Keratinocyte (primary cell): ENCODE results near the gene WASF3. TPM values are rescaled to one million over a fixed set of nuclear protein-coding genes. Genes with fewer than 3 reads are reported as not detected.
A peak's percentile ranks its signal among the peaks of the same experiment; 100 is the strongest.

Experiments
- DNase-seq: peaks from one replicate; pipeline ENCODE4 v3.0.0-alpha.2; 2011; ENCODE audit warnings: low read depth, missing footprints, low spot score
- FAIRE-seq: peaks from 2 replicates; lab custom pipeline; 2011; peaks lifted over from hg19 to GRCh38; lab: Jason Lieb, UNC
- H2AFZ ChIP-seq: 2 replicates; pipeline ENCODE4 v1.6.0; 2012; ENCODE audit warnings: low read length, control low read depth, inconsistent platforms; ENCODE audit not compliant: control insufficient read depth
- H3K27ac ChIP-seq: 2 replicates; pipeline ENCODE4 v1.5.1; 2011; ENCODE audit warnings: low read length; ENCODE audit not compliant: control insufficient read depth, insufficient read depth
- H3K27me3 ChIP-seq: 3 replicates; pipeline ENCODE4 v1.6.0; 2011; ENCODE audit warnings: low read length; ENCODE audit not compliant: control insufficient read depth, insufficient read depth; ENCODE audit errors: extremely low read depth
- H3K36me3 ChIP-seq, 2 experiments: 2 replicates in 1 of 2; 3 replicates in 1 of 2; pipeline ENCODE4 v1.5.1; 2011; ENCODE audit warnings: low read length in 2 of 2, mild to moderate bottlenecking in 1 of 2; ENCODE audit not compliant: control insufficient read depth in 2 of 2, insufficient read depth in 2 of 2; ENCODE audit errors: extremely low read depth in 1 of 2
- H3K4me1 ChIP-seq: 3 replicates; pipeline ENCODE4 v1.5.1; 2011; ENCODE audit warnings: low read length; ENCODE audit not compliant: control insufficient read depth, insufficient read depth; ENCODE audit errors: extremely low read depth
- H3K4me2 ChIP-seq: 3 replicates; pipeline ENCODE4 v1.6.0; 2011; ENCODE audit warnings: low read depth, low read length; ENCODE audit not compliant: control insufficient read depth, insufficient read depth; ENCODE audit errors: extremely low read depth
- H3K4me3 ChIP-seq, 3 experiments: fragments of 200-600 bp in 1 of 3; sonication (generic) in 1 of 3; 2 replicates in 2 of 3; 3 replicates in 1 of 3; pipeline ENCODE4 v1.5.1; 2011 to 2016; ENCODE audit warnings: low read length in 3 of 3, mild to moderate bottlenecking in 3 of 3, control low read depth in 2 of 3, inconsistent platforms in 1 of 3, low read depth in 1 of 3, mixed read lengths in 1 of 3, mixed run types in 1 of 3, moderate library complexity in 1 of 3; ENCODE audit not compliant: control insufficient read depth in 2 of 3, insufficient read depth in 2 of 3; ENCODE audit errors: extremely low read depth in 1 of 3
- H3K79me2 ChIP-seq: 2 replicates; pipeline ENCODE4 v1.6.0; 2012; ENCODE audit warnings: low read length; ENCODE audit not compliant: control insufficient read depth, insufficient read depth
- H3K9ac ChIP-seq: 3 replicates; pipeline ENCODE4 v1.6.0; 2011; ENCODE audit warnings: low read length; ENCODE audit not compliant: control insufficient read depth, insufficient read depth; ENCODE audit errors: extremely low read depth
- H3K9me1 ChIP-seq: 3 replicates; pipeline ENCODE4 v1.6.0; 2011; ENCODE audit warnings: low read length; ENCODE audit not compliant: control insufficient read depth, insufficient read depth; ENCODE audit errors: extremely low read depth
- H3K9me3 ChIP-seq: 2 replicates; pipeline ENCODE4 v1.5.1; 2012; ENCODE audit warnings: low read depth, low read length; ENCODE audit not compliant: control insufficient read depth
- H4K20me1 ChIP-seq: 3 replicates; pipeline ENCODE4 v1.6.0; 2011; ENCODE audit warnings: low read length; ENCODE audit not compliant: control insufficient read depth, insufficient read depth; ENCODE audit errors: extremely low read depth
- EZH2 ChIP-seq: IDR thresholded peaks from one replicate; pipeline ENCODE4 v1.6.1; 2012; ENCODE audit warnings: inconsistent platforms, mild to moderate bottlenecking, low read length, moderate library complexity
- dilution Hi-C: fragments of 300-500 bp; cut with MboI; formaldehyde crosslinking; loops from one replicate; pipeline ENCODE4 v1.7.0; 2020; ENCODE audit warnings: low sequenced_read_pairs; ENCODE audit not compliant: extremely low pct_ligation_motif_present
- polyA minus RNA-seq, 3 experiments: library from RNA; depleted of rRNA, polyadenylated mRNA; stranded (reverse); fragments of >200 nt; gene quantifications; 1 replicate in 1 of 3; 2 replicates in 1 of 3; 3 replicates in 1 of 3; pipeline ENCODE4 v1.2.3, GENCODE V29; 2011
- polyA plus RNA-seq, 5 experiments: library from polyadenylated mRNA; depleted of rRNA in 3 of 5; stranded (reverse) in 3 of 5; stranded (forward) in 1 of 5; unstranded in 1 of 5; fragments of >200 nt; gene quantifications; 1 replicate in 1 of 5; 2 replicates in 3 of 5; 3 replicates in 1 of 5; pipeline versions ENCODE4 v1.2.1 to v1.2.3, GENCODE V29; 2011 to 2012; ENCODE audit warnings: missing spikeins in 2 of 5, low read depth in 1 of 5, low replicate concordance in 1 of 5
- TF ChIP-seq, protein P1 (sequence below), 3 experiments: IDR thresholded peaks in 1 of 3; conservative IDR thresholded peaks in 1 of 3; optimal IDR thresholded peaks in 1 of 3; 2 replicates in 2 of 3; 3 replicates in 1 of 3; pipeline versions ENCODE3 to v1.5.1; 2011; ENCODE audit warnings: low read length in 3 of 3, mild to moderate bottlenecking in 3 of 3, moderate library complexity in 2 of 3, control low read depth in 1 of 3, inconsistent platforms in 1 of 3; ENCODE audit not compliant: insufficient read depth in 2 of 3; ENCODE audit errors: extremely low read depth in 1 of 3

WASF3 gene, protein sequence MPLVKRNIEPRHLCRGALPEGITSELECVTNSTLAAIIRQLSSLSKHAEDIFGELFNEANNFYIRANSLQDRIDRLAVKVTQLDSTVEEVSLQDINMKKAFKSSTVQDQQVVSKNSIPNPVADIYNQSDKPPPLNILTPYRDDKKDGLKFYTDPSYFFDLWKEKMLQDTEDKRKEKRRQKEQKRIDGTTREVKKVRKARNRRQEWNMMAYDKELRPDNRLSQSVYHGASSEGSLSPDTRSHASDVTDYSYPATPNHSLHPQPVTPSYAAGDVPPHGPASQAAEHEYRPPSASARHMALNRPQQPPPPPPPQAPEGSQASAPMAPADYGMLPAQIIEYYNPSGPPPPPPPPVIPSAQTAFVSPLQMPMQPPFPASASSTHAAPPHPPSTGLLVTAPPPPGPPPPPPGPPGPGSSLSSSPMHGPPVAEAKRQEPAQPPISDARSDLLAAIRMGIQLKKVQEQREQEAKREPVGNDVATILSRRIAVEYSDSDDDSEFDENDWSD
- polyA plus RNA-seq (4.6 to 6.8 TPM (median 6.3 TPM) in 3 replicates), polyA minus RNA-seq (3.4 to 4.2 TPM (median 3.8 TPM) in 3 replicates)
- 4.0 TPM for polyA plus RNA-seq (2011; ENCODE audit: low read depth)
- polyA plus RNA-seq (2011; cell fraction: cytosol; rRNA removed), result 6.1 and 10.3 TPM in 2 replicates
- 7.2 and 8.1 TPM in 2 replicates for polyA plus RNA-seq (2011; cell fraction: nucleus; rRNA removed)
- 2.5 and 4.7 TPM in 2 replicates for polyA plus RNA-seq (2012; ENCODE audit: low replicate concordance)
- polyA minus RNA-seq (2011; cell fraction: cytosol; rRNA and poly(A)+ RNA removed), result 5.8 TPM
- 2.4 and 4.3 TPM in 2 replicates for polyA minus RNA-seq (2011; cell fraction: nucleus; rRNA and poly(A)+ RNA removed)

DNA sequence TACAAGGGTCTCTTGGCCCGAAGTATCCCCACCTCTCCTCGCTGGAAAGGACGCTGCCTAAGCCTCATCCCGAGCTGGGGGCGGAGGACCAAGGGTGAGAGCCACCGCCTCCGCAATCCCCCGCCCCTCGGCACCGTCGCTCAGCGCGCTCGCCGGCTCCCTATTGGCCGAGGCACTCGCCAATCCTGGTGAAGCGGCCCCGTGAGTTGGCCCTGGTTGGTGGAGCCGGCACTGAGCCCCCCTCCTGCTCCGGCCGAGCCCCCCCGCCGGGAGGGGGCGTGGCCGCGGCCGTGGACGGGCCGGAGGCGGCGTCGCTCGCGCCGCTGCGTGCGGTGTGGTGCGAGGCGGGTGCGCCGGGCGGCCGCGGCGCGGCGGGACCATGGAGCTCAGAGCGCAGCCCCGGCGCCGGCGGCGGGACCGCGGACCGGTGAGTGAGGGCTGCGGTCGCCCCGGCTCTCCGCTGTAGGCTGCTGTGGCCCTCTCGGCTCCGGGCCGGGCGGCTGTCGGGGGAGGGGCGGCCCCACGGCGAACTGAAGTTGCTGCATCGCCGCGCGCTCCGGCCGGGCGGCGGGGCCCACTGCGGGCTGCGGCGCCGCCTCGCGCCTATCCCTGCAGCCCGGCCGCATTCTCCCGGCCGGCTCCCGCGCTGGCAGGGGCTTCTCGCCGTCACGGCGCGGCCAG, at the start of gene WASF3:
WASF3 (plus strand) TSS at position 291 of the 681 bp plus-strand sequence. CDS start 84,588 bp downstream, outside the sequence.
- no peak within 1 kb of the TSS for H3K27ac ChIP-seq
- peak; percentile 32 for FAIRE-seq
- no peak for DNase-seq

DNA sequence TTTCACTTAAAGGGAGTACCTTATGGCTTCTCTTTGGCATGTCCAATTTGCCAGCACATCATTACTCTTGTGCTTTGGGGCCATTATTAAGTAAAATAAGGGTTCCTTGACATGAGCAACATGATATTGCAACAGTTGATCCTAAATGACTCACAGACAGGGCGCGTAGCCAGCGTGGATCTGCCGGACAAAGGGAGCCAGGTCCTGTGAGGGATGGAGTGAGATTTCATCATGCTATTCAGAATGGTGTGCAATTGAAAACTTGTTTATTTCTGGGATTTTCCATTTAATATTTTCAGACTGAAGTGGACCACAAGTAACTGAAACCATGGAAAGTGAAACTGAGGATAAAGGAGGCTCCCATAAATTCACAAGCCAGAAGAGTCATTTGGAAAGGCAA, 48.6 kb upstream of the WASF3 start:
- no peak for TF ChIP-seq EZH2
- TF ChIP-seq, protein P1, sequence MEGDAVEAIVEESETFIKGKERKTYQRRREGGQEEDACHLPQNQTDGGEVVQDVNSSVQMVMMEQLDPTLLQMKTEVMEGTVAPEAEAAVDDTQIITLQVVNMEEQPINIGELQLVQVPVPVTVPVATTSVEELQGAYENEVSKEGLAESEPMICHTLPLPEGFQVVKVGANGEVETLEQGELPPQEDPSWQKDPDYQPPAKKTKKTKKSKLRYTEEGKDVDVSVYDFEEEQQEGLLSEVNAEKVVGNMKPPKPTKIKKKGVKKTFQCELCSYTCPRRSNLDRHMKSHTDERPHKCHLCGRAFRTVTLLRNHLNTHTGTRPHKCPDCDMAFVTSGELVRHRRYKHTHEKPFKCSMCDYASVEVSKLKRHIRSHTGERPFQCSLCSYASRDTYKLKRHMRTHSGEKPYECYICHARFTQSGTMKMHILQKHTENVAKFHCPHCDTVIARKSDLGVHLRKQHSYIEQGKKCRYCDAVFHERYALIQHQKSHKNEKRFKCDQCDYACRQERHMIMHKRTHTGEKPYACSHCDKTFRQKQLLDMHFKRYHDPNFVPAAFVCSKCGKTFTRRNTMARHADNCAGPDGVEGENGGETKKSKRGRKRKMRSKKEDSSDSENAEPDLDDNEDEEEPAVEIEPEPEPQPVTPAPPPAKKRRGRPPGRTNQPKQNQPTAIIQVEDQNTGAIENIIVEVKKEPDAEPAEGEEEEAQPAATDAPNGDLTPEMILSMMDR (optimal IDR thresholded peaks at IDR 0.05 in 1 of 3, IDR thresholded peaks at IDR 0.05 in 1 of 3, conservative IDR thresholded peaks at IDR 0.05 in 1 of 3; ENCODE audit: extremely low read depth in 1 of 3, insufficient read depth in 2 of 3, low read length in 3 of 3), result no peak
- Histone ChIP-seq H3K4me2 (peak overlapping the region; percentile 2), H3K9me3 (no peaks in the 10 kb centered on the region), H3K9ac (no peak overlapping the region), H3K79me2 (no peaks in the 10 kb centered on the region), H3K9me1 (no peaks in the 10 kb centered on the region), H3K4me1 (no peaks in the 10 kb centered on the region), H3K36me3 (no peaks in the 10 kb centered on the region), H3K4me3 (no peak overlapping the region), H3K27ac (no peak overlapping the region), H4K20me1 (no peaks in the 10 kb centered on the region), H3K27me3 (no peaks in the 10 kb centered on the region), H2AFZ (no peak overlapping the region)
- DNase-seq (no peak), FAIRE-seq (no peak)
- dilution Hi-C loops, result no loop called here

More for the DNA sequence above, at the start of gene WASF3:
- H3K9me1 ChIP-seq, result no peaks in the 10 kb centered on the region
- H3K79me2 ChIP-seq, result peaks cover 5% of the 10 kb centered on the region
- no peaks in the 10 kb centered on the region for H3K36me3 ChIP-seq
- peak within 1 kb of the TSS; percentile 94 for H3K4me2 ChIP-seq
- H2AFZ ChIP-seq, result peak within 1 kb of the TSS; percentile 98
- TF ChIP-seq EZH2, result no peak
- TF ChIP-seq, protein P1 (optimal IDR thresholded peaks at IDR 0.05 in 1 of 3, IDR thresholded peaks at IDR 0.05 in 1 of 3, conservative IDR thresholded peaks at IDR 0.05 in 1 of 3; ENCODE audit: extremely low read depth in 1 of 3, insufficient read depth in 2 of 3, low read length in 3 of 3), result no peak
- H3K9me3 ChIP-seq, result no peaks in the 10 kb centered on the region
- dilution Hi-C loops, result no loop called here
- H3K4me1 ChIP-seq, result peaks cover 9% of the 10 kb centered on the region
- peak within 1 kb of the TSS; percentile 55 for H3K9ac ChIP-seq
- H3K27me3 ChIP-seq, result peaks cover 4% of the 10 kb centered on the region
- H4K20me1 ChIP-seq, result no peaks in the 10 kb centered on the region
- peak within 1 kb of the TSS; percentile 75 to 78 (median 78) for H3K4me3 ChIP-seq
